GM21737 (cell line): ENCODE measurements around the gene ERF.

Experiments
- ATAC-seq: cut with Tn5 transposase; IDR thresholded peaks from one replicate; pipeline ENCODE4 v1.9.1; 2021; ENCODE audit warnings: mild to moderate bottlenecking, moderate library complexity; ENCODE audit not compliant: unreplicated experiment

ERF gene

GRCh38 chr19:42287017-42287826 lies 32.3 kb upstream of the ERF start:
- ATAC-seq = no peak

GRCh38 chr19:42286349-42287016 lies 31.6 kb upstream of the ERF start:
- no peak for ATAC-seq

GRCh38 chr19:42285988-42286348 lies 31.0 kb upstream of the ERF start:
- no peak for ATAC-seq

GRCh38 chr19:42285541-42285941 lies 30.6 kb upstream of the ERF start:
- no peak for ATAC-seq

GRCh38 chr19:42284591-42285341 lies 29.8 kb upstream of the ERF start:
- no peak for ATAC-seq

GRCh38 chr19:42284066-42284501 lies 29.2 kb upstream of the ERF start:
- ATAC-seq = peak; percentile 33

GRCh38 chr19:42283188-42284065 lies 28.5 kb upstream of the ERF start:
- ATAC-seq = peak; percentile 41

- ATAC-seq = no peak
These were observed 27.9 kb upstream of the ERF start for GRCh38 chr19:42282819-42283187.

GRCh38 chr19:42281827-42282762 lies 27.2 kb upstream of the ERF start:
- ATAC-seq = no peak

GRCh38 chr19:42281146-42281826 lies 26.4 kb upstream of the ERF start:
- no peak for ATAC-seq

- ATAC-seq = no peak
These were observed 25.9 kb upstream of the ERF start for GRCh38 chr19:42280815-42281145.

GRCh38 chr19:42279902-42280814 lies 25.2 kb upstream of the ERF start:
- ATAC-seq = peak; percentile 32

GRCh38 chr19:42279155-42279901 lies 24.4 kb upstream of the ERF start:
- no peak for ATAC-seq

GRCh38 chr19:42278452-42279154 lies 23.7 kb upstream of the ERF start:
- no peak for ATAC-seq

- ATAC-seq = no peak
These were observed 23.0 kb upstream of the ERF start for GRCh38 chr19:42277821-42278451.

- ATAC-seq = no peak
These were observed 21.9 kb upstream of the ERF start for GRCh38 chr19:42276821-42277220.
